ENCODE results near the gene FTO. TPM values are rescaled to one million over a fixed set of nuclear protein-coding genes. Genes with fewer than 3 reads are reported as not detected.

FTO gene
- total and polyA plus RNA-seq, 5 donors from 2014 or later: 58.6 to 97.6 (median 93.4) TPM

GRCh38 chr16:53946746-53947386 is 242.9 kb downstream of the FTO start:
- H3K9me3 ChIP-seq (ENCODE audit: control insufficient read depth in 2 of 2, low read length in 2 of 2): no peaks in the 10 kb centered on the region
- Mint-ChIP-seq H3K36me3 (peaks cover 5% of the 10 kb centered on the region), H3K27ac (no peak overlapping the region), H3K27me3 (no peaks in the 10 kb centered on the region), H3K4me1 (peaks cover 8 to 21% (median 14%) of the 10 kb centered on the region in 4 donors), H3K9me3 (no peaks in the 10 kb centered on the region), H3K4me3 (no peak overlapping the region)
- no peak overlapping the region for H3K27ac ChIP-seq (ENCODE audit: insufficient read depth, low read length, poor library complexity, severe bottlenecking)
- H3K27me3 ChIP-seq (ENCODE audit: control insufficient read depth, insufficient read depth, low read length): no peaks in the 10 kb centered on the region
- no peak for DNase-seq
- H3K36me3 ChIP-seq (ENCODE audit: control insufficient read depth, insufficient read depth, low read length): no peaks in the 10 kb centered on the region
- no peak for ATAC-seq (ENCODE audit: low read depth in 2 of 2)
- H3K4me3 ChIP-seq (ENCODE audit: low read depth, low read length): no peak overlapping the region
- H3K4me1 ChIP-seq (ENCODE audit: control insufficient read depth, insufficient read depth, low read length, poor library complexity, severe bottlenecking): peaks cover 4% of the 10 kb centered on the region

DNA sequence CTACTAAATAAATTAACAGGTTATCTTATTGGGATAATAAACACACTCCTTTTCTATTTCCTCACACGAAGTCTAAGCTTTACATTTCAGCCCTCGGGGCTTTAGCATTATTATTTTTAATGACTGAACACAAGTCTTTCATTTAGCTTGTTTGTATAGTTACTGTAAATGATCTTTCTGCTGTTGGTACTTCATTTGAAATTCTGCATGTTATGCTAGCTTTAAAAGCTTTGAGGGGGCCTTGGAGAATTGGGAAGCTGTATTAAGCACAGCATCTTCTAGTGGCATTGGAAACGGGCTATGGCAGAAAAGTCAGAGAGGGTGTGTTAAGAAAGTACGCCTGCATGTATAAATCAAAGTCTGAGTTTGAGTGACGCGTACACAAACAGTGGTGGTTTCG is 243.7 kb downstream of the FTO start:
- Histone ChIP-seq H3K27me3 (ENCODE audit: control insufficient read depth, insufficient read depth, low read length) (no peaks in the 10 kb centered on the region), H3K27ac (ENCODE audit: insufficient read depth, low read length, poor library complexity, severe bottlenecking) (no peak overlapping the region), H3K36me3 (ENCODE audit: control insufficient read depth, insufficient read depth, low read length) (no peaks in the 10 kb centered on the region), H3K9me3 (ENCODE audit: control insufficient read depth in 2 of 2, low read length in 2 of 2) (no peaks in the 10 kb centered on the region), H3K4me3 (ENCODE audit: low read depth, low read length) (no peak overlapping the region), H3K4me1 (ENCODE audit: control insufficient read depth, insufficient read depth, low read length, poor library complexity, severe bottlenecking) (peaks cover 11% of the 10 kb centered on the region)
- Mint-ChIP-seq H3K4me1 (peaks cover 16 to 29% (median 22%) of the 10 kb centered on the region in 4 donors), H3K27me3 (no peaks in the 10 kb centered on the region), H3K9me3 (no peaks in the 10 kb centered on the region), H3K27ac (no peak overlapping the region), H3K36me3 (no peaks in the 10 kb centered on the region), H3K4me3 (no peak overlapping the region)
- ATAC-seq (ENCODE audit: low read depth in 2 of 2): no peak
- DNase-seq: no peak

DNA sequence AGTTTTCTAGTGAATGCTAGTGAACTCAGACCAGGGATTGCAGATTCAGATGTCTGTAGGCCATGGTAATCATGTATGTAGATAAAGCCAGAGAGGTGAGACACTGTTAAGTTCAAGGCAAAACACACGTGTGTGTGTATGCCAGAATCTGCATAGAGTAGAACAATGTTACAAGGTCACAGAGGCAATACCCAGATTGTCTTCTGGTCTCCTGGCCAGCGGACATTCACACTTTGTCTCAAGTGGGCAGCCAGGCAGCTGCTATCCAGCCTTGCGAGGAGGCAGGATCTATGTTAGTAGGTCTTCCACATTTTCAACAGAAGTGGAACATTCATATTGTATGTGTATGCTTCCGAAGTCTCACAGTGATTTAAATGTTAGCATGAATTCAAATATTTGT is 244.4 kb downstream of the FTO start:
- Mint-ChIP-seq H3K9me3 (no peaks in the 10 kb centered on the region), H3K4me3 (no peak overlapping the region), H3K4me1 (peaks cover 23 to 36% (median 24%) of the 10 kb centered on the region in 4 donors), H3K36me3 (no peaks in the 10 kb centered on the region), H3K27ac (no peak overlapping the region), H3K27me3 (no peaks in the 10 kb centered on the region)
- peaks cover 14% of the 10 kb centered on the region for H3K4me1 ChIP-seq (ENCODE audit: control insufficient read depth, insufficient read depth, low read length, poor library complexity, severe bottlenecking)
- DNase-seq (no peak), ATAC-seq (ENCODE audit: low read depth in 2 of 2) (no peak)
- H3K27me3 ChIP-seq (ENCODE audit: control insufficient read depth, insufficient read depth, low read length): no peaks in the 10 kb centered on the region
- H3K27ac ChIP-seq (ENCODE audit: insufficient read depth, low read length, poor library complexity, severe bottlenecking): no peak overlapping the region
- H3K4me3 ChIP-seq (ENCODE audit: low read depth, low read length): no peak overlapping the region
- H3K36me3 ChIP-seq (ENCODE audit: control insufficient read depth, insufficient read depth, low read length): no peaks in the 10 kb centered on the region
- H3K9me3 ChIP-seq (ENCODE audit: control insufficient read depth in 2 of 2, low read length in 2 of 2): no peaks in the 10 kb centered on the region

DNA sequence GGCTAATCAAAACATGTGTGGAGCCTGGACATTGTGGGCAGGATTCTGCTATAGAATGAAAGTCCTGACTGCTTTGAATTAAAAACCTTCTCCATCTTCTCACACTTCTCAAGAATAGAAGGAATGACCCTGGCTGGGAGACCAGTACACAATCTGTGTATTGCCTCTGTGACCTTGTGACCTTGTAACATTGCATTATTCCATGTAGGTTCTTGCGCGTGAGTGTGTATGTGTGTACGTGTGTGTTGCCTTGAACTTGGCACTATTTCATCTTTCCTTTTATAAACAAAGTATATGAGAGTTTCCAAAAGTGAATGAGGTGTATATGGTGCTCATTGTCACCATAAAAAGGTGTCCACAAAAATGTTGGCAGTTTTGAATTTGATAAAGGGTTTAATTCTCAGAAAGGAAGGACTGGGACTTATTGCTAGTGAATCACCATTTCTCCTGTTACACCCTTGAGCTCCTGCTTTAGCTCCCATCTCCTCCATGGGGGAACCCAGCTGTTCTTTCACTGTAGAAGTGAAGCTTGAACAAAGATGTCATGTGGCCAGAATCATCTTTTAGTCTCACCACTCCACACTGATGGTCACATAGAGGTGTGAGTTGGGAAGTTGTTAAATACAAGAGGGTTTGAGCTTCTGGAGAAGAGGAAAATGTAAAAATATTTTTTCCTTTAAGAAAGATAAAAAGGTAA is 244.9 kb downstream of the FTO start:
- Histone ChIP-seq H3K4me3 (ENCODE audit: low read depth, low read length) (no peak overlapping the region), H3K4me1 (ENCODE audit: control insufficient read depth, insufficient read depth, low read length, poor library complexity, severe bottlenecking) (peaks cover 14% of the 10 kb centered on the region), H3K27ac (ENCODE audit: insufficient read depth, low read length, poor library complexity, severe bottlenecking) (no peak overlapping the region), H3K36me3 (ENCODE audit: control insufficient read depth, insufficient read depth, low read length) (no peaks in the 10 kb centered on the region), H3K9me3 (ENCODE audit: control insufficient read depth in 2 of 2, low read length in 2 of 2) (no peaks in the 10 kb centered on the region), H3K27me3 (ENCODE audit: control insufficient read depth, insufficient read depth, low read length) (no peaks in the 10 kb centered on the region)
- Mint-ChIP-seq H3K36me3 (no peaks in the 10 kb centered on the region), H3K9me3 (no peaks in the 10 kb centered on the region), H3K4me1 (peaks cover 23 to 36% (median 25%) of the 10 kb centered on the region in 4 donors), H3K4me3 (no peak overlapping the region), H3K27me3 (no peaks in the 10 kb centered on the region), H3K27ac (no peak overlapping the region)
- no peak for DNase-seq
- ATAC-seq (ENCODE audit: low read depth in 2 of 2): no peak

DNA sequence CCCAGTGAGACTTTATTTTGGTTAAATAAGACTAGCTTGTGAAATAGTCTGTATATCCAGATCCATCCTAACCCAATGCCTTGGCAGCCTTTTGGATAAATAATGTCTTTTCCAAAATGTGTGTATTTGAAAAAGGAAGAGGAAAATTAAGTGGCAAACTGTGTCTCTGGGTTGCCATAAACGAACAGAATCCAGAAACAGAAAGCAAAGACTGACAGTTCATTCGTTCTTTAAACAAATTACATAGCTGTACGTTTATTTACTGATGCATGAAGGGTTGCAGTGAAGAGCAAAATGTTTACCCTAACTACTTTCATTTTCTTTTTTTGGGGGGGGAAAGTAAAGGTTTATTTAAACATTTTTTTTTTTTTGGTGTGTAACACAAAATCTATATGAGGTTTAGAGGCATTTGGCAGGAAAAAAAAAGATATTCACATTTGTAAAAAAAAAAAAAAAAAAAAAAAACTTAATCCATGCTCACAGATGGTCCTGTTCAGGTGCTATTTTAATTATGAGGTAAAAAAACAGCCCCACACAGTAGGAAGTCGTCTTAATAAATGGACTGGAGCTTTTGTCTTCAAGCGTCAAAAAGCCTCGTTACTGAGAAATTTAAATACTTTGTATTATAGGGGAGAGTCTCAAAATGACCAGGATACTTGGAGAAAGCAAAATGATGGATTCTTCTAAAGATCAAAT is 245.9 kb downstream of the FTO start:
- Histone ChIP-seq H3K27me3 (ENCODE audit: control insufficient read depth, insufficient read depth, low read length) (no peaks in the 10 kb centered on the region), H3K4me1 (ENCODE audit: control insufficient read depth, insufficient read depth, low read length, poor library complexity, severe bottlenecking) (peaks cover 14% of the 10 kb centered on the region), H3K9me3 (ENCODE audit: control insufficient read depth in 2 of 2, low read length in 2 of 2) (no peaks in the 10 kb centered on the region), H3K36me3 (ENCODE audit: control insufficient read depth, insufficient read depth, low read length) (no peaks in the 10 kb centered on the region), H3K27ac (ENCODE audit: insufficient read depth, low read length, poor library complexity, severe bottlenecking) (no peak overlapping the region), H3K4me3 (ENCODE audit: low read depth, low read length) (no peak overlapping the region)
- H3K4me1 Mint-ChIP-seq: peaks cover 23 to 36% (median 25%) of the 10 kb centered on the region in 4 donors
- no peak overlapping the region for H3K27ac Mint-ChIP-seq
- ATAC-seq (ENCODE audit: low read depth in 2 of 2): no peak
- H3K4me3 Mint-ChIP-seq: peak overlapping the region in 1 of 4 donors; percentile 17
- H3K27me3 Mint-ChIP-seq: no peaks in the 10 kb centered on the region
- no peak for DNase-seq
- H3K36me3 Mint-ChIP-seq: peaks cover 5% of the 10 kb centered on the region
- no peaks in the 10 kb centered on the region for H3K9me3 Mint-ChIP-seq

- Mint-ChIP-seq H3K27me3 (no peaks in the 10 kb centered on the region), H3K9me3 (no peaks in the 10 kb centered on the region), H3K4me1 (peaks cover 15 to 33% (median 27%) of the 10 kb centered on the region in 4 donors), H3K36me3 (peaks cover 12% of the 10 kb centered on the region), H3K27ac (no peak overlapping the region), H3K4me3 (no peak overlapping the region)
- no peaks in the 10 kb centered on the region for H3K9me3 ChIP-seq (ENCODE audit: control insufficient read depth in 2 of 2, low read length in 2 of 2)
- H3K27ac ChIP-seq (ENCODE audit: insufficient read depth, low read length, poor library complexity, severe bottlenecking): no peak overlapping the region
- H3K4me3 ChIP-seq (ENCODE audit: low read depth, low read length): no peak overlapping the region
- DNase-seq (no peak), ATAC-seq (ENCODE audit: low read depth in 2 of 2) (no peak)
- no peaks in the 10 kb centered on the region for H3K27me3 ChIP-seq (ENCODE audit: control insufficient read depth, insufficient read depth, low read length)
- peaks cover 14% of the 10 kb centered on the region for H3K4me1 ChIP-seq (ENCODE audit: control insufficient read depth, insufficient read depth, low read length, poor library complexity, severe bottlenecking)
- H3K36me3 ChIP-seq (ENCODE audit: control insufficient read depth, insufficient read depth, low read length): no peaks in the 10 kb centered on the region
Measured at GRCh38 chr16:53950677-53951076, 246.7 kb downstream of the FTO start.

GRCh38 chr16:53952215-53953208 is 248.6 kb downstream of the FTO start:
- Mint-ChIP-seq H3K36me3 (peaks cover 17% of the 10 kb centered on the region), H3K4me1 (peaks cover 14 to 33% (median 26%) of the 10 kb centered on the region in 4 donors), H3K27me3 (no peaks in the 10 kb centered on the region), H3K27ac (peak overlapping the region; percentile 48 to 84 (median 84)), H3K9me3 (no peaks in the 10 kb centered on the region), H3K4me3 (peak overlapping the region; percentile 12 to 81 (median 60))
- Histone ChIP-seq H3K4me1 (ENCODE audit: control insufficient read depth, insufficient read depth, low read length, poor library complexity, severe bottlenecking) (peaks cover 14% of the 10 kb centered on the region), H3K27me3 (ENCODE audit: control insufficient read depth, insufficient read depth, low read length) (no peaks in the 10 kb centered on the region), H3K9me3 (ENCODE audit: control insufficient read depth in 2 of 2, low read length in 2 of 2) (no peaks in the 10 kb centered on the region), H3K4me3 (ENCODE audit: low read depth, low read length) (peak overlapping the region; percentile 82), H3K36me3 (ENCODE audit: control insufficient read depth, insufficient read depth, low read length) (no peaks in the 10 kb centered on the region), H3K27ac (ENCODE audit: insufficient read depth, low read length, poor library complexity, severe bottlenecking) (no peak overlapping the region)
- DNase-seq (peak in 1 of 3 donors; percentile 70), ATAC-seq (ENCODE audit: low read depth in 2 of 2) (peak; percentile 57 to 71)

All from CD4-positive, CD25-positive, alpha-beta regulatory T cell (primary cell).